NT2/D1 (cell line): ENCODE data around the gene LHFPL3.

Experiments used
- SUZ12 ChIP-seq: IDR thresholded peaks from 2 replicates; pipeline ENCODE4 v1.6.1; 2011; ENCODE audit not compliant: insufficient read length, insufficient read depth; ENCODE audit errors: extremely low read depth
- YY1 ChIP-seq: IDR thresholded peaks from 2 replicates; pipeline ENCODE4 v1.6.1; 2011; ENCODE audit not compliant: insufficient read length, insufficient read depth

DNA sequence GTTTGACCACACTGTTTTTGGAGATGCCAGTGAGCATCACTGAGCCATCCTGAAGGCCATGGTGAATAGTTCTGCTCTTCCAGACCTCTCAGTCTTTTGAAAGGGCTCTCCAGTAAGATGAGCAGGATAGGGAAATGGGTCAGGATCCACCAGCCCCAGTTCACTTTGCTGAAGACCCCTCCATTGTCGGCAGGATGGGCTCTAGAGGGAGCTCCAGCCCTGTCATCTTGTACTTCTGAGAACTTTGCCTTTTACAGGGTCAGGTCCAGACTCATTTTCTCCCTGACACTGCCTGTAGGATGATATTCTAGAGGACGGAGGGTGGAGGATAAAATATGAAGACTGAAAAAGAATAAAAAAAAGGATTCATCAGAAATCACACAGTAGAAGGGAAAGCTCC is 13.1 kb downstream of the LHFPL3 start:
- no peak for TF ChIP-seq SUZ12
- no peak for TF ChIP-seq YY1
